ENCODE measurements around the gene FMN1.

The FMN1 gene

GRCh38 chr15:32880642-32881041 lies 313.9 kb downstream of the FMN1 start:
- no peak for DNase-seq (ENCODE audit: low read depth)

GRCh38 chr15:32879980-32880379 lies 314.5 kb downstream of the FMN1 start:
- no peak for DNase-seq (ENCODE audit: low read depth)

- no peak for DNase-seq (ENCODE audit: low read depth)
Observed at GRCh38 chr15:32878869-32879805, 315.4 kb downstream of the FMN1 start.

GRCh38 chr15:32878342-32878741 lies 316.2 kb downstream of the FMN1 start:
- no peak for DNase-seq (ENCODE audit: low read depth)

GRCh38 chr15:32877252-32878019 lies 317.1 kb downstream of the FMN1 start:
- DNase-seq (ENCODE audit: low read depth), result no peak

GRCh38 chr15:32873284-32874114 lies 321.0 kb downstream of the FMN1 start:
- DNase-seq (ENCODE audit: low read depth), result no peak

GRCh38 chr15:32872621-32873283 lies 321.8 kb downstream of the FMN1 start:
- no peak for DNase-seq (ENCODE audit: low read depth)

- no peak for DNase-seq (ENCODE audit: low read depth)
Observed at GRCh38 chr15:32871883-32872282, 322.6 kb downstream of the FMN1 start.

- DNase-seq (ENCODE audit: low read depth), result no peak
Observed at GRCh38 chr15:32870240-32871033, 324.1 kb downstream of the FMN1 start.

GRCh38 chr15:32869776-32870175 lies 324.7 kb downstream of the FMN1 start:
- DNase-seq (ENCODE audit: low read depth), result no peak

GRCh38 chr15:32867313-32867626 lies 327.2 kb downstream of the FMN1 start:
- DNase-seq (ENCODE audit: low read depth), result no peak

GRCh38 chr15:32866454-32867312 lies 327.8 kb downstream of the FMN1 start:
- no peak for DNase-seq (ENCODE audit: low read depth)

GRCh38 chr15:32864841-32865240 lies 329.7 kb downstream of the FMN1 start:
- DNase-seq (ENCODE audit: low read depth), result no peak

- no peak for DNase-seq (ENCODE audit: low read depth)
Observed at GRCh38 chr15:32864051-32864450, 330.5 kb downstream of the FMN1 start.

- DNase-seq (ENCODE audit: low read depth), result no peak
Observed at GRCh38 chr15:32861761-32862160, 332.8 kb downstream of the FMN1 start.

GRCh38 chr15:32861174-32861573 lies 333.3 kb downstream of the FMN1 start:
- DNase-seq (ENCODE audit: low read depth), result no peak

GRCh38 chr15:32859996-32860395 lies 334.5 kb downstream of the FMN1 start:
- no peak for DNase-seq (ENCODE audit: low read depth)

GRCh38 chr15:32859251-32859650 lies 335.3 kb downstream of the FMN1 start:
- DNase-seq (ENCODE audit: low read depth), result no peak

- DNase-seq (ENCODE audit: low read depth), result no peak
Observed at GRCh38 chr15:32857732-32858131, 336.8 kb downstream of the FMN1 start.

- DNase-seq (ENCODE audit: low read depth), result no peak
Observed at GRCh38 chr15:32856753-32857152, 337.8 kb downstream of the FMN1 start.
